Epithelial cell of esophagus (primary cell): ENCODE measurements around the gene HCFC1.

ENCODE experiments used
- DNase-seq: peaks from one replicate; pipeline ENCODE4 v3.0.0; 2010; ENCODE audit warnings: low read depth
- H3K4me3 ChIP-seq: 2 replicates; pipeline ENCODE4 v1.5.1; 2011; ENCODE audit warnings: mild to moderate bottlenecking, low read length, control low read depth
- TF ChIP-seq, protein P1 (sequence below): IDR thresholded peaks from 2 replicates; pipeline ENCODE4 v1.5.1; 2011; ENCODE audit warnings: low read depth, mild to moderate bottlenecking, low read length, control low read depth, inconsistent platforms; ENCODE audit not compliant: insufficient read depth; ENCODE audit errors: missing control alignments

The HCFC1 gene

GRCh38 chrX:153993079-153993478 is 21.5 kb upstream of the HCFC1 start:
- TF ChIP-seq, protein P1, sequence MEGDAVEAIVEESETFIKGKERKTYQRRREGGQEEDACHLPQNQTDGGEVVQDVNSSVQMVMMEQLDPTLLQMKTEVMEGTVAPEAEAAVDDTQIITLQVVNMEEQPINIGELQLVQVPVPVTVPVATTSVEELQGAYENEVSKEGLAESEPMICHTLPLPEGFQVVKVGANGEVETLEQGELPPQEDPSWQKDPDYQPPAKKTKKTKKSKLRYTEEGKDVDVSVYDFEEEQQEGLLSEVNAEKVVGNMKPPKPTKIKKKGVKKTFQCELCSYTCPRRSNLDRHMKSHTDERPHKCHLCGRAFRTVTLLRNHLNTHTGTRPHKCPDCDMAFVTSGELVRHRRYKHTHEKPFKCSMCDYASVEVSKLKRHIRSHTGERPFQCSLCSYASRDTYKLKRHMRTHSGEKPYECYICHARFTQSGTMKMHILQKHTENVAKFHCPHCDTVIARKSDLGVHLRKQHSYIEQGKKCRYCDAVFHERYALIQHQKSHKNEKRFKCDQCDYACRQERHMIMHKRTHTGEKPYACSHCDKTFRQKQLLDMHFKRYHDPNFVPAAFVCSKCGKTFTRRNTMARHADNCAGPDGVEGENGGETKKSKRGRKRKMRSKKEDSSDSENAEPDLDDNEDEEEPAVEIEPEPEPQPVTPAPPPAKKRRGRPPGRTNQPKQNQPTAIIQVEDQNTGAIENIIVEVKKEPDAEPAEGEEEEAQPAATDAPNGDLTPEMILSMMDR, result no peak
- H3K4me3 ChIP-seq, result no peak overlapping the region
- no peak for DNase-seq

- no peak for DNase-seq
- no peak overlapping the region for H3K4me3 ChIP-seq
- TF ChIP-seq, protein P1, result no peak
Measured at GRCh38 chrX:153992180-153992579, 20.6 kb upstream of the HCFC1 start.

GRCh38 chrX:153991013-153991580 is 19.5 kb upstream of the HCFC1 start:
- TF ChIP-seq, protein P1, result no peak
- H3K4me3 ChIP-seq, result no peak overlapping the region
- no peak for DNase-seq

DNA sequence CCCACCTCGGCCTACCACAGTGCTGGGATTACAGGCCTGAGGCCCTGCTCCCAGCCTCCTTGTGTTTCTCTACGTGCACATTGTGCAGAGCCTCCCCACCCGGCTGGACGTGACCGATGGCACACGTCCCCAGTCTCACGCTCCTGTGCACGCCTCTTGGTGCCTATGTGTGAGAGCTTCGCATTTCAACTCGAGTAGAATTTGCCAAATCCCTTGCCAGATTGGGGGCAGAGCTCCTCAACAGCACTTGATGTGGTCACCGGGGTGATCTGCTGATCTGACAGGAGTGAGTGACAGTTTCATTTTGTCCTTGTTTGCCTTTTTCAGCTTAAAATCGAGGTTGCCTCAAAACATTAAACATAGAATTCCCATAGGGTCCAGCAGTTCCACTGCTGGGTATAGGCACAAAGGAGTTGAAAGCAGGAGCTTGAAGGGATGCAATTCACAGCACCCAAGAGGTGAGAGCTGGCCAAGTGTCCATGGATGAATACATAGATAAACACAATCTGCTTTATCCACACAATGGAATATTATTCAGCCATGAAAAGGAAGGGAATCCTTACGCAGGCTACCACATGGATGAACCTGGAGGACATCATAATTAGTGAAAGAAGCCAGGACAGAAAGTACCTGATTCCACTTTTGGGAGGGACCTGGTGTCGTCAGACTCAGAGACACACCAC is 18.5 kb upstream of the HCFC1 start:
- H3K4me3 ChIP-seq, result no peak overlapping the region
- DNase-seq, result no peak
- TF ChIP-seq, protein P1, result no peak

GRCh38 chrX:153988493-153988892 is 16.9 kb upstream of the HCFC1 start:
- no peak for DNase-seq
- TF ChIP-seq, protein P1, result no peak

DNA sequence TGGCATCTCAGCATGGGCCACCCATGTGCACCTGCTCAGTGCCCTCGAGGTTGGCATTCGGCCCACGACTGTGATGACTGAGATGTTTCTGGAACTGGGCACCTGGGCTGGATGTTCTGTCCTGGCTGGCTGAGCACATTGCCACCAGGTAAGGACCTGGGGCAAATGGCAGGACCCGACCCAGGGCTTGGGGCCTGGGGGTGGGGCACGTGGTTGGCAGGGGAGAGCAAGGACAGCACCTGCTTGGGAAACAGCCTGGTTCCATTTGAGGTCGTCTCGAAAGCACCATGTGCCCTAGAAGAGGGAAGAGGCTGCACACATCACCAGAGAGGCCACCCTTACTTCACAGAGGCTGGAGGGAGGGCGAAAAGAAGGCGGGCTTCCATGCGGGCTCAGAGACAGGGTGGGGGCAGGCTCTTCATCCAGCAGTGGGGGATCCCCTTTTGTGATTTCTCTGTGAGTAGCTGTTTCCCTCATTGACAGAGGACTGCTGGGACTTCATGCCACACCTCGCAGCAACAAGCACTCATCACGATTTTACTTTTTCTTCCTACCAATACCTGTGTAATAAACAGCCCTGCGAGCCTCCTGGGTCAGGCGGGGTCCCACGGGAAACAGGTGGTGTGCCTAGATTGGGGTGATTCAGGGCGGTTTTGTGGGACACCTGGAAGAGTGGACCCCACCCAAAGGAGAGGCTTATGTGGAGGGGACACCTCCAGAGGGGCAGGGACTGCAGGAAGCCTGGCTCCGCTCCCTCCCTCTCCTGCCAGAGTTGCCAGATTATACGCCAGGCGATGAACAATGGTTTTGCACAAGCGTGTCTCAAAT is 12.9 kb upstream of the HCFC1 start:
- no peak for DNase-seq
- H3K4me3 ChIP-seq, result no peak overlapping the region
- TF ChIP-seq, protein P1, result no peak

More at GRCh38 chrX:153988493-153988892, 16.9 kb upstream of the HCFC1 start:
- no peak overlapping the region for H3K4me3 ChIP-seq
